HL-60 (cell line): ENCODE measurements around the gene SSH2.

Experiments
- GABPA ChIP-seq: IDR thresholded peaks from 2 replicates; pipeline ENCODE4 v1.6.1; 2012; ENCODE audit warnings: low read depth
- POLR2AphosphoS5 ChIP-seq: IDR thresholded peaks from 2 replicates; pipeline ENCODE4 v1.6.1; 2012; ENCODE audit warnings: low read depth
- TF ChIP-seq, protein P1 (sequence below): IDR thresholded peaks from one replicate; pipeline ENCODE4 v1.5.1; 2011; ENCODE audit warnings: low read length, control low read depth, inconsistent platforms; ENCODE audit not compliant: insufficient read depth
- TF ChIP-seq, protein P2 (sequence below): IDR thresholded peaks from 2 replicates; pipeline ENCODE4 v1.6.1; 2012; ENCODE audit warnings: low read depth; ENCODE audit not compliant: insufficient replicate concordance

DNA sequence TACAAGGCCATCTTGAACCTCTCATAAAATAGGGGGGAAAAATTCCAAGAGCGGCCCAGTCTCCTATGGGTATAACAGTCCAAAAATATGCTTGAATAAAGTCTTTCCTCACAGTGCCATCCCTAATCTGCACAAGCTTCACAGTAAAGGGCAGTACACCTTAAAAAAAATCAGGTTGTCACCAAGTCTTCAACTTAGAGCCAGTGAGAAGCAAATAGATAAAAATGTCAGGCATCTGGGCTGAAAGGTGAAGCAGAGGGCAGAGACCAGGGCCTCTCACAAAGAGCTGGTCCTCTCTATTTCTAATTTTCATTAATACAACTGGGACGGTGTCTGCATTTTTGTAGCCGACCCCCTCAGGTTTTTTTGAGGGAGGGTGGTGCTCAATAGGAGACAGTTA is 82.9 kb downstream of the SSH2 start:
- TF ChIP-seq, protein P1, sequence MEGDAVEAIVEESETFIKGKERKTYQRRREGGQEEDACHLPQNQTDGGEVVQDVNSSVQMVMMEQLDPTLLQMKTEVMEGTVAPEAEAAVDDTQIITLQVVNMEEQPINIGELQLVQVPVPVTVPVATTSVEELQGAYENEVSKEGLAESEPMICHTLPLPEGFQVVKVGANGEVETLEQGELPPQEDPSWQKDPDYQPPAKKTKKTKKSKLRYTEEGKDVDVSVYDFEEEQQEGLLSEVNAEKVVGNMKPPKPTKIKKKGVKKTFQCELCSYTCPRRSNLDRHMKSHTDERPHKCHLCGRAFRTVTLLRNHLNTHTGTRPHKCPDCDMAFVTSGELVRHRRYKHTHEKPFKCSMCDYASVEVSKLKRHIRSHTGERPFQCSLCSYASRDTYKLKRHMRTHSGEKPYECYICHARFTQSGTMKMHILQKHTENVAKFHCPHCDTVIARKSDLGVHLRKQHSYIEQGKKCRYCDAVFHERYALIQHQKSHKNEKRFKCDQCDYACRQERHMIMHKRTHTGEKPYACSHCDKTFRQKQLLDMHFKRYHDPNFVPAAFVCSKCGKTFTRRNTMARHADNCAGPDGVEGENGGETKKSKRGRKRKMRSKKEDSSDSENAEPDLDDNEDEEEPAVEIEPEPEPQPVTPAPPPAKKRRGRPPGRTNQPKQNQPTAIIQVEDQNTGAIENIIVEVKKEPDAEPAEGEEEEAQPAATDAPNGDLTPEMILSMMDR, result no peak
- no peak for TF ChIP-seq POLR2AphosphoS5
- TF ChIP-seq, protein P2, sequence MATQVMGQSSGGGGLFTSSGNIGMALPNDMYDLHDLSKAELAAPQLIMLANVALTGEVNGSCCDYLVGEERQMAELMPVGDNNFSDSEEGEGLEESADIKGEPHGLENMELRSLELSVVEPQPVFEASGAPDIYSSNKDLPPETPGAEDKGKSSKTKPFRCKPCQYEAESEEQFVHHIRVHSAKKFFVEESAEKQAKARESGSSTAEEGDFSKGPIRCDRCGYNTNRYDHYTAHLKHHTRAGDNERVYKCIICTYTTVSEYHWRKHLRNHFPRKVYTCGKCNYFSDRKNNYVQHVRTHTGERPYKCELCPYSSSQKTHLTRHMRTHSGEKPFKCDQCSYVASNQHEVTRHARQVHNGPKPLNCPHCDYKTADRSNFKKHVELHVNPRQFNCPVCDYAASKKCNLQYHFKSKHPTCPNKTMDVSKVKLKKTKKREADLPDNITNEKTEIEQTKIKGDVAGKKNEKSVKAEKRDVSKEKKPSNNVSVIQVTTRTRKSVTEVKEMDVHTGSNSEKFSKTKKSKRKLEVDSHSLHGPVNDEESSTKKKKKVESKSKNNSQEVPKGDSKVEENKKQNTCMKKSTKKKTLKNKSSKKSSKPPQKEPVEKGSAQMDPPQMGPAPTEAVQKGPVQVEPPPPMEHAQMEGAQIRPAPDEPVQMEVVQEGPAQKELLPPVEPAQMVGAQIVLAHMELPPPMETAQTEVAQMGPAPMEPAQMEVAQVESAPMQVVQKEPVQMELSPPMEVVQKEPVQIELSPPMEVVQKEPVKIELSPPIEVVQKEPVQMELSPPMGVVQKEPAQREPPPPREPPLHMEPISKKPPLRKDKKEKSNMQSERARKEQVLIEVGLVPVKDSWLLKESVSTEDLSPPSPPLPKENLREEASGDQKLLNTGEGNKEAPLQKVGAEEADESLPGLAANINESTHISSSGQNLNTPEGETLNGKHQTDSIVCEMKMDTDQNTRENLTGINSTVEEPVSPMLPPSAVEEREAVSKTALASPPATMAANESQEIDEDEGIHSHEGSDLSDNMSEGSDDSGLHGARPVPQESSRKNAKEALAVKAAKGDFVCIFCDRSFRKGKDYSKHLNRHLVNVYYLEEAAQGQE, result no peak
- TF ChIP-seq GABPA, result no peak
